Measurements from ENCODE around the gene RNLS.
A peak's percentile ranks its signal among the peaks of the same experiment; 100 is the strongest.

The RNLS gene

DNA sequence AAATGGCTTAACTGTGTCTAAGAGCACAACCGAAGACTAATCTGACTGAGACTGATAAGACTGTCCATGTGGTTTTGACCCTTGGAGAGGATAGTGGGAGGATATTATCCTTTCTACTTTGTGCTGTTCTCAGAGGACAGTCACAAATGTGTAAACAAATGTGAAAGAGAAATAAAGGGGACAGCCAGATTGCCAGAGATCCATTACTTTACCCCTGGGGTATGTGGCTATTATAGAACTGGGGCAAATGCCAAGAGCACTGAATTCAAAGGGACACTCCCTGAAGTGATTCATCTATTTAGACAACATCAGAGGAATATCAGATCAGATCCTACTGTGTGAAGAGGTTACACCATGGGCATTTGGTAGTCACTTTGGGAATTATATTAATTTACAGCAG lies 154.7 kb downstream of the RNLS start:
- DNase-seq (ENCODE audit: low read depth), result peak; percentile 2

DNA sequence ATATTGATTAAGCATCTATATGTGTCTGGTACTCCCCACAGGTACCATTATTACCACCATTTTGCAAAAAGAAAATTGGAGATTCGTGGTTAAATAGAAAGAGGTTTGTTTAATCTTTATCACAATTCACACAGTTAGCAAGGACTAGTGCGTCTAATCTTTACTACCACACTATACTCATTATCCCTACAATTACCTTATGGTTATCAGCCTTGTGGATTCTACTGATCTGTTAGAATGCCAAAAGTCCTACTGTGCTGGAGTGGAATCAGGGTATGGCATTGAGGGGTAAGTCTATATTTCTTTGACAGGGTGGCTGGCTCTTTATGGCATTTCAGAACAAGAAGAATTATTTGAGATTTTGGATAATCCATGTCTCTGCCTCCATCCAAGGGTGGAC lies 156.1 kb downstream of the RNLS start:
- no peak for DNase-seq (ENCODE audit: low read depth)

DNA sequence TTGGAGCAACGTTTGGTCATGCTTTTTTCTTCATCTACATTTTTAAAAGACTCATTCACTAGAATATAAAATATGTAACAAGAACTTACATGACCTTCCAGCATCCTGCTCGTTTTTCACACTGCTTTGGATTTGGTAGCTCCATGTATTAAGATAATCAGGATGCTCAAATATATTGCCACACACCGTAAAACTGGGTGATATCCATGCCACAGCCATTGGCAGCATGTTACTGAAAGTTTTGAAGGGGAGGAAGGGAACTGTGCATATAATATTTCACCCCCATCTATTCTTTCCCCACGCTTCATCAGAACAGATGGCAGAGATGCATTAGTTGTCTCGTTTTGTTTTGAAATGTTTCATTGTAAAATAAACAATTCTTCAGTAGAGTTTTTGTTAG lies 158.2 kb downstream of the RNLS start:
- no peak for DNase-seq (ENCODE audit: low read depth)

DNA sequence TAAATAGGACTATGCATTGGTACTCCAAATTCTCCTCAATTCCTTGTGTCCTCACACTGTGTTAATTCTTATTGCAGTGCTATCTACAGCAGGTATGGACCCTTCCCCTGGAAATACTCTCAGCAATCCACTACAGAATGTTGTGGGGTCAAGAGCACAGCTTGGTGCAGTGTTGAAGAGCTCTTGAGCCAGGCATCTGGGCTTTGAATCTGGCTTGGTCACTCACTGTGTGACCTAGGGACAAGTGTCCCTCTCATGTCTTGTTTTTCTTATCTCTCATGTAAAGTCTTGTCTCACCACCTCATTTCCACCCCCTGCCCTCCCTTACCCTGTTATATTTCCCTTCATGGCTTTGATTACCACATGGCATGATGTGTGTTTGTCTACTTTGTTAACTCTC lies 159.4 kb downstream of the RNLS start:
- DNase-seq (ENCODE audit: low read depth), result no peak

DNA sequence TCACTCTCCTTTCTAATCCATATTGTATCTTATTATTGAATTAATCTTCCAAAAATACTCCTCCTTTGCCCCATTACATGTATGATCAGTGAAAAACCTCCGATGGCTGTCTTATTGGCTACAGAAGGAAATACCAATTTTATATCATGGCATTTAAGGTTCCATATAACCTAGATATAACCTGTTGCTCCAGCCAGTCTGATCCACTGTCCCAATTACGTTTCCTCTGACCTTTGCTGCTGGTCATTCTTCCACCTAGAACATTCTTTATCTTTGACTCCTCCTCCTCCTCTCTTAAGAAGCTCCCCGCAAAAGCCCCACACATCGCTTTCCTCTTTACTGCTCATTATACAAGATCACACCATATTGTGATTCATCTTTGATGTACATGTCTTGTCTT lies 161.5 kb downstream of the RNLS start:
- DNase-seq (ENCODE audit: low read depth), result no peak

DNA sequence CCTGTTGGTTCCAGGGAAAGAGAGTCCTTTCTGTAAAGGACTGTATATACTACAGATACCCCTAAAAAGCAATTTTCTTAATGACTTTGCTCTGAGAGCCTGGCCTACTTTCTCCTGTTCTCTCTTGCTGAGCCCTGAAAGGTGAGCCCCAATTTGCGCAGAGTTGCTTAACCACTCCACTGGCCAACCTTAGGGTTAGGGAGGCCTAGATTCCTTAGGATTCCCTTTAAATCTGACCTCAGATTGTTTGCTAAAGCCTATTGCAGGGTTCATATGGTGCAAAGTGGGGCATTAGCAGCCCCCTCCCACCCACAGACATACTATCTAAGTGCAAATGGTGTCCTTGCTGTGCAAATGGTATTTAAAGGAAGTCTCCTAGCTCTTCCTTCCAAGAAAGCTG lies 164.2 kb downstream of the RNLS start:
- DNase-seq (ENCODE audit: low read depth), result no peak

DNA sequence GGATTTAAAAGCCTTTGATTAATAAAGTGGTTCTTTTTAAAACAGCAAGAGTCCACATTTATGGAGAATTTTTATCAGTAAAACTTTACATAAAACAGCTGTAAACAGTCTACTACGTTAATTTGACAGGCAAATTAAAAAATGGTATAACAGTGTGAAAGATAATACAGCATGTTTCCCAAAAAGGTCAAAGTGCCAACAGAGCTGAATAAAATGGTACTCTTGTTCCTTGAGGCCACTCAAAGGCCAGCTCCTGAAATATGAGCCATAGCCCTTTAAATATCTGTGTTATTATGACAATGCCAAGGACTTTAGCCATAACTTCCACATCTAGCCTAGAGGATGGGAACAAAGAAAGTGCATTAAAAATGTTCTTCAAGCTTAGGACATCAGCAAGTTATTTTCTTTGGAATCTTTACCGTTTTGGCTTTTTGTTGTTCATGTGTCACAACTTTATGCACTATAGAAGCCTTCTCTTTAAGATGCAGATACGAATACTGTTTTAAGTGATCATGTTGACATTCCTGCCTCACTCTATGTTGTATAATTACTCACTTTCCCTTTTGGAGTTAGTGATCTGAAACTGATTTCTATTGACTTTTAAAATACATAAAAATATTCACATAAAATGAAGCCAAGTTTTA lies 165.6 kb downstream of the RNLS start:
- no peak for DNase-seq (ENCODE audit: low read depth)

DNA sequence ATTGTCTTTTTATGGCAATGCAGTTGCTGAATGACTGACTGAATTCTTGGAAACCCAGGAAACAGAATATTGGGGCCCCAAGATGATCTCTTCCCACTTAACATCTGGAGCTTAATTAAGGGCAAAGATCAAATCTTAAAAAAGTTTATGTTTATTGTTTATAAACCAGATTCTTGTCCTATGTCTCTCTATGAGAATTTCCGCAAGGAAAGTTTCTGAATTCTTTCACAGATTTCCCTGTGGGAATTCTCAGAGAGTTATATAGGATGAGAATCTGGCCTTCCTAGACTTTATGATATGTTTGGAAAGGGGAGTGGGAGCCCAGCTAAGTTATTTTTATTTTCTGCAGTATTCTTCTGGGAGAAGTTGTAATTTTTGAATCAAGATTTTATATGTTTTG lies 166.3 kb downstream of the RNLS start:
- DNase-seq (ENCODE audit: low read depth), result no peak

DNA sequence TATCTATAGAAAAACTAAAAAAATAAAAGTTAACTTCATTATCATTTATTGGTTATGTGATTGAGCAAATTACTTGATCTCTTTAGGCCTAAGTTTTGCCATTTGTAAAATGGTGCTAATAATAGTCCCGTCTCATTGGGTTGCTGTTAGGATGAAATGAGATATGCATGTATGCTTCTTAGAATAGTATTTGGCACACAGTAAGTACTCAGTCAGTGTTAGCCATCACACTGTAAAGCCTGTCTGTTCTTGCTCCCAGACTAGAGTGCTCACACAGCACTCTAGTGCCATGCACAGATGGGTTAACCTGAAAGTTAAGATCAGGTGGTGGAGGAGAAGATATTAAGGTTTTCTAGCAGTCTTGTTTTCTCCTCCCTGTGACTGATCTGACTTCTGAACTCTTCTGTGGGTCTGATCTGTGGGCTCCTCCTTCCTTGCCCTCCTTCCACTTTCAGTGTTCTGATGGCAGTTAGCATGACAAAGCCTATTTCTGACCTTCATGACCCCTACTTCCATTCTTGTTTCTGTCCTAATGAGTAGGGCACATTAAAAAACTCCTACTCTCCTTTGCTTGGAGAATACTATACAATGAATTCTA lies 167.5 kb downstream of the RNLS start:
- no peak for DNase-seq (ENCODE audit: low read depth)

DNA sequence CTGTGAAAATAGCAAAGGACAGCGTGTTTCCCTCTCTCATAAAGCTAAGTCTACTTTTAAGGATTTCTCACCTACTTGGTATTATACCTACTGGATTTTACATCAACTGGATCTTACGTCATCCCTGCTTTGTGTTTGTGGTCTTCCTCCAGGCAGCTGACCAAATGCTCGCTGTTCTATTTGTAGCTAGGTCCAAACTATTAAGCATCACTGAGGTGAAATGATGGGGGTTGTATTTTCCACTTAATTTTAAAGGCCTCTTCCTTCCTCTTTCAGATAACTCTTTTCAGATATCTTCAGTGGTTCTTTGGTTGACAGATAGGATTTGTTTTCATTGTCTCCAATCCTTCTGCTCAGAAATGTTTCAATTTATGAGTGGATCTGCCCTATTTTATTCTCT lies 169.7 kb downstream of the RNLS start:
- no peak for DNase-seq (ENCODE audit: low read depth)

DNA sequence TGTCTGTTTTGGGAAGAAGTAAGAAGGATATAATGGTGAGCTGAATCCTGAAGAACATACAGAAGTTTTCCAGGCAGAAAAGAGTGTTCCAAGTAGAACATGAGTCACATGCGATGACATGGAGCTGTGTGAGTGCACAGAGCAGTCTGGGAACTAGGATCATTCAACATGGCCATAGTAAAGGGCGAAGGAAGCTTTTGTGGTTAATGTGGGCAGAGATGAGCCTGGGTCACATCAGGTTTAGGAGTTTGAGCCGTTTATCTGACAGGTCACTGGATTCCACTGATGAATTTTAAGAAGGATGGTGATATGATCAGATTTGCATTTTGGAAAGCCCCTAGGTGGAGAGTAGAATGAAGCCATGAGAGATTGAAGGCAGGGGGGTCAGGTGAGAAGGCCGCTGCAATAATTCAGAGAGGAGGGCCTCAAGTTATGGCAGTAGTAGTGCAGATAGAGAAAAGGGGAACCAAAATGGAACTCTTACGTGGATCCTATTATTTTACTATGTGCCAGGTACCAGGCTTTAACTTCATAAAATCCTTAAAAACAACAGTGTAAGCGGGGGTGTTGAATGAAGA lies 171.3 kb downstream of the RNLS start:
- DNase-seq (ENCODE audit: low read depth), result no peak

DNA sequence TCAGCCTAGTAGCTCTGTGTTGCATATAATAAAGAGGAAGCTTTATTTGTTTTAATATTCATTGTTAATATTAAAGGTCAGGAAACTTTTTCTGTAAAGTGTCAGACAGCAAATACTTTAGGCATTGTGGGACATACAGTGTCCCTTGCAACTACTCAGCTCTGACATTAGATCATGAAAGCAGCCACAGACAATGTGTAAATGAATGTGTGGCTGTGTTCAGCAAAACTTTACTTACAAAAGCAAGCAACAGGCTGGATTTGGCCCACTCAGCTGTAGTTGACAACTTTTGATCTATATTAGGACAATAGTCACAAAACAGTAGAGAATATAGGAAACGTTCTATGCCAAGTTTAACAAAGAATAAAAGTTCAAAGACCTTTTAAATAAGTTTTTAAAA lies 173.3 kb downstream of the RNLS start:
- DNase-seq (ENCODE audit: low read depth), result no peak

DNA sequence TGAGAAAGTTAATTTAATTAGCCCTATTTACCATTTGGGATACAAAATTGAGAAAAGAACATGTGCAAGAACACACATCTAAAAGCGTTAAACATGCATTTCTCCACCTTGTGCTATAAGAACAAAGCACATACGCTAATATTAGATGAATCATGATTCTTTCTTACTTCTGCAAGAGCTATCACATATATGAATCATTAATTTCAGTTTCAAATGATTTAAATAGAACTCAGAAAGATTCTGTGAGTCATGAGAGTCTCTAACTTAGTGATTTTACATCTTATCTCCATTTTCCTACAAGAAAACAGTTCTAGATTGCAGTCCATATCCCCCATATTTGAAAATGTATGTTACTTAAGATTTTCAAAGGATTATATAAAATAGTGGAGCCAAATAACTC lies 173.9 kb downstream of the RNLS start:
- DNase-seq (ENCODE audit: low read depth), result no peak

DNA sequence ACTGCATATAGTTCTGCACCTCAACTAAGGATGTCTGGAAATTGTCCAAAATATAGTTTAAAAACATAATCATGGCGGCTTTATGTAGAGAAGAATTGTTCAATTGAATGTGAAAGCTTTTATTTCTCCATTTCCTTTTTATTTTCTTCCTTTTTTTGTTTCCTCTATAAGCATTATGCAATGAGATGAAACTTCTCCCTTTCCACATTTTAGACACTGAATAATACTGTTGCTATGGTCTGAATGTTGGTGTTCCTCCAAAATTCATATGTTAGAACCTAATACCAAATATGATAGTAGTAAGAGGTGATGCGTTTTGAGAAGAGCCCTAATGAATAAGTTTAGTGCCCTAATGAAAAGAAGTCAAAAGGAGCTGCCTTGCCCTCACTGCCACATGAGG lies 175.0 kb downstream of the RNLS start:
- DNase-seq (ENCODE audit: low read depth), result no peak

DNA sequence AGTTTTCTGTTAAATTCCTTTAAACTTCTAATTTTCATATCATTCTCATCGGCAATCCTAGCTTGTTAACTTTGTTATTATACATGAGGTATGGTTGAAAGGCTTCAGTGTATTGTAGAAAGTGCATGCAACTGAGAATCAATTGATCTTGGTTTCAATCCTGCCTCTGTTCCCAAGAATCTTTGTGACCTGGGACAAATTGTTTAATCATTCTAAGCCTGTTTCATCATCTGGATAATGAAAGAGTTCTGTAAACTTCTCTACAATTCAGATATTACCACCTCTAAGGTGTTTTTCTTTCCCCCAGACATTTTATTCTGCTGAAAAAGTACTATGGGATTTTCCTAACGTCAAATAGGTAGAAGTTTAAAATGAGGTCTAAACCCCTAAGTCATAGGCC lies 179.0 kb downstream of the RNLS start:
- DNase-seq (ENCODE audit: low read depth), result no peak

DNA sequence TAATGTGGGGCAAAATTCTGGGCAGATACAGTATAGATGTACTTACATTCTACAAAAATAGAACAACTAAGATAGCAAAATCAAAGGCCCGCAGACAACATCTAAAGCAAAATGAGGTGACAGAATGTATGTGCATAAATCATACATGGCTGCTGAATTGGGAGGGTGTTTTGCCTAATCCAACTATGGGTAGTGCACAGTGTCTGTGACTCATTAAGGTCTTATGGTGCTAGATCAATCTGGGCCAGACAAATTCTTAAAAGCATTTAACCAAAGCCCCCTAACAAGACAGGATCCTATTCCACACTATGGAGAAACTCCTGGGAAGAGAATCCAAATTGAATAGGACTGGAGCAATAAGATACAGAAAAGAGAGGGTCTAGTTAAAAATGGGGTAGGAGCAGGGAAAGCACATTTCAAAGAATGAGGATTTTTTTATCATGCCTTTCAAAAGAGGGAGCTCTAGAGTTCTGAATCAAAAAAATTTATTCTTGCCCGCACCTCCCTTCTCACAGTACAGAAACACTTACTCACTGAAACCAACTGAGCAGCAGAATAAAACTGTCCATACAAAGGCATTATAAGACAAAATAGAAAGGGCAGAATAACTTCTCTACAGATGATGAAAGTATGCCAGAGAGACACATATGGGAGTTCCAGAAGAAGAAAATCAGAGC lies 181.3 kb downstream of the RNLS start:
- DNase-seq (ENCODE audit: low read depth), result no peak

DNA sequence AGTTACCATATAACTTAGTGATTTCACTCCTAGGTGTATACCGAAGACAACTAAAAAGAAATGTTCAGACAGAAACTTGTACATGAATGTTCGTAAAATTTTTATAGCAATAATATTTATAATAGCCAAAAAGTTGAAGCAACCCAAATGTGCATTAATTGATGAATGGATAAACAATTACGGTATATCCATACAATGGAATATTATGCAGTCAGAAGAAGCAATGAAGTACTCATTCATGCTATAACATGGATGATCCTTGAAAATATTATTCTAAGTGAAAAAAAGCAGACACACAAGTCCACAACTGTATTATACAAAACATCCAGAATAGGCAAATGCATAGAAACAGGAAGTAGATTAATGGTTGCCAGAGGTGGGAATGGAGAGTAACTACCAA lies 183.9 kb downstream of the RNLS start:
- no peak for DNase-seq (ENCODE audit: low read depth)

DNA sequence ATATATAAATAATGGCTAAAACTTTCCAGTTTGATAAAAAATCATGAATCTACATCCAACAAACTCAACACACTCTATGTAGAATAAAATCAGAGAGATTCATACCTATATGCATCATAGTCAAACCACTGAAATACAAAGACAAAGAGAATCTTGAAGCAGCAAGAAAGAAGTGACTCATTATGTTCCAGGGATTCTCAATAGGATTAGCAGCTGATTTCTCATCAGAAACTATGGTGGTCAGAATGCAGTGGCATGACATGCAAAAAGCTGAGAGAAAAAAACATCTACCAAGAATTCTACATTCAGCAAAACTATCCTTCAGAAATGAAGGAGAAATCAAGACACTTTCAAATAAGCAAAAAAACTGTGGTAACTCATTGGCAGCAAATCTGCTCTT lies 187.4 kb downstream of the RNLS start:
- no peak for DNase-seq (ENCODE audit: low read depth)

DNA sequence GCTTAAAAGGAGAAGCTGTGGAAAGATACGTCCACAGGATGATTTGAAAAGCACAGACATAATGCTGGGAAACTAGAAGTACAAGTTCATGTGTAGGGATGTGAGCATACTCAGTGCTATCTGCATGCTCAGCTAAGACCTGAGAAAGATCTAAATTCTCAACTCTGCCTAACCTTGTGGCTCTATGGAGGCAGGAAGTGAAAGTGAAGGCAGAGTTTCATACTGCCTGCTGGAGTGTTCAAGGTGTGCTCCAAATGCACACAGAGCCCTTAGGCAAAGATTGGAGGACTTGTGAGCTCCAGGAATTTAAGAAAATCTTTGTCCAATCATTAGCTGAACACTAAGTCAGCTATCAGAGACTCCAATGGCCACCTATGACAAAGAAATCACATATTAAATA lies 190.9 kb downstream of the RNLS start:
- DNase-seq (ENCODE audit: low read depth), result no peak

DNA sequence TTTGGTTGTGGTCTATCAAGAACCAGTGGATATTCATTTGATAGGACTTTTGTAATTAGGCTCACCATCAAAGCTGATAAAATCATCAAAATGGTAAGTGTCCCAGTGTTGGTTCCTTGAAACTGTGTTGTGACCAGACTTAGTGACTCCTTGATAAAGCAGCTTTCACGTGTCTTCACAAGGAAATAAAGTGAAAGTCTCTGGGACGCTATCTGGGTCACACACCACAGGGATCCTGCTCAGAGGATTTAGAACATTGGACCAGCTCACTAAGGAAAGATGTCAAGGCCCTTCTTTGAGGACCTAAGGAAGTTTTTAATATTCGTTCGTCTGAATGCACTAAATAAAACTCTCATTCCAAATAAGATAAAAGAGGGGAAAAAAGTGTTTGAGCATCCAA lies 193.1 kb downstream of the RNLS start:
- no peak for DNase-seq (ENCODE audit: low read depth)

DNA sequence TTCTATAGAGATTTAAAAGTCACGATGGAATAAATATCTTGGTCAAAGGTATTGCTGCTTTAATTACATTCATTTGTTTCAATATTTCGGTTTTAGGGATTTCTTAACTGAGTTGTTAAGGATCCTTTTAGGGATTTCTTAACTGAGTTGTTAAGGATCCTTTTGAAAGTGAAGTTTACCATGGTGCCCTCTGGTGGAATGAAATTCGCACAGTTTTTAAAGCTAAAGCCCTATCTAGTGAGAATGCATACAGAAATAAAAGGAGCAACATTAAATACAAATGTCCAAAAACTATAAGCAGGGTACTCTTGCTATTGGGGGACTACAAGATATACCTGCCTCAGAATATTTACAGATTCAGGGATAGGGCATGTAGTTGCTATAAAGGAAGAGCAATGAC lies 193.7 kb downstream of the RNLS start:
- peak; percentile 22 for DNase-seq (ENCODE audit: low read depth)

DNA sequence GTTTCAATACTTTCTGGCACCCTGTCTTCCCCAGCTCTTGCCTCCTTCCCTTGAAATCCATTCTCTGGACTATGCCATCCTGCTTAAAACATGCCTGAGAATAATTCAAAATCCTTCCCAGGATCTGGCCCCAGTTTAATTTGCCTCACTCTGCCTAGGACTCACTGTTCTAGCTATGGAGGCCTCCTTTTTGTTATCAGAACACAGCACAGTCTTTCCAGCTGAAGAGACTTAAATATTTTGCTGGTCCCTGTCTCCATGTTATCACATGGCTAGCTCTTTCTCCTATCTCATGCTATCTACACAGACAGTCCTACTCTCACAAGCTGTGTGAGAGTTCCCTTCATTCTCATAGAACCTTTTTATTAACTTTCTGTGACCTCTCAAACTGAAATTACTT lies 194.8 kb downstream of the RNLS start:
- no peak for DNase-seq (ENCODE audit: low read depth)

Data from HS-5 (cell line).